ENCODE results near the gene MAGI3.
"Not testable (repeated sequence)": the region's sequence is repeated elsewhere in the genome, so short reads cannot be mapped to it uniquely, and the experiment has no call there.

The MAGI3 gene

DNA sequence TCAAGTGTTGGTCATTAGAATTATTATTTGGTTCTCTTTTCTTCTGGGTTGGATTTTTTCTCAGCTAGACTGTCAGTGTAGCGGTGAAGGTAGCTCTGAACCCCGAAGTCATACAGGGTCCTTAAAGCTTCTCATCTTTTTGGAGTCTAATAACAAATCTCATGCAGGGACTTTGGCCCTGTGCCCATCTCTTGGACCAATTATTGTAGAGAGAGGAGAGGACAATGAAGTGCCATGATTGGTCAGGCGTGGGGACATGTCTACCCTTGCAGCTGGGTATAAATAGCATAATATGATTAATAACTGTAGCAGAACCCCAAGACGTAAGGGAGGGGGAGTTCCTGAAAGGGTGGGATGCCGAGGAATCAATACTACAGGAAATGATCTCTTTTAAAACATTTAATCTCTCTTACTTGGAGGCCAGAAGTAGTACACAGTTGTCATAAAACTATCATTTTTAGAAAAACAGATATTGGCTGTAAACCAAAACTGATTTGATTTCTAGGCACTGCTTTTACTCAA is 8.8 kb downstream of the MAGI3 start:
- no peak for DNase-seq (ENCODE audit: low read depth)

DNA sequence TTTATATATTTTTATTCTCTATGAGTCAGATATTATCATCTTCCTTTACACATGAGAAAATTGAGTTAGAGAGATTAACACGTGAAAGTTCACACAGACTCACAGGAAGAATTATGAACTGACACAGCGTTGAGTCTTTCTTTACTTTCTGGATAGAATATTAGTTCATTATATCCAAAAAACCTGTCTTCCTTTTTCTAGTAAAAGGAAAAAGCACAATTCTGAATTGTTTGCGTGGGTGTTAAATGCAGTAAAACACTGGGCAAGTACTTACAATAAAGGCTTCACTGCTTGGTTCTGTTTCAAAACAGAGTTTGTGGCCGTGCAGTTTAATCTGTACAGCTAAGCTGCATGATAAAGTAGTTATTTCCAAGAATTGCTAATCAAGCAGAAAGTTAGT is 10.8 kb downstream of the MAGI3 start:
- no peak for DNase-seq (ENCODE audit: low read depth)

DNA sequence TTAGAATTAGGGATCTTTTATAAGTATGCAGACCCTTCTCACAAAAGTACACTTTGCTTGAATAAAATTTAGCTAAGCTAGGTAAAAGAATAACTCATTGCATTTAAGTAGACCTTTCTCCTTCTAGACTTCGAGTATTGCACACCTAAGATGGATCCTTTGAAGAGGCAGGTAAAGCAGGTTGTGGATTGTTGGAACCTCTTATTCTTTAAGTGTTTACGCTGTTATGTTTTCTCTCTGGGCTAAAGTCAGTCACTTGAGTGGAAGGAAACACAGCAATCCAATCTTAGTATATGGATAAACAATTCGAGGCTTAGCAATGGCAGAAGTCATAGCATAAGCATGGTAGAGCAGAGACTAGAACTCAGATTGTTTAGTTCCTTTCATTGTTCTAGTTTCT is 11.4 kb downstream of the MAGI3 start:
- no peak for DNase-seq (ENCODE audit: low read depth)

DNA sequence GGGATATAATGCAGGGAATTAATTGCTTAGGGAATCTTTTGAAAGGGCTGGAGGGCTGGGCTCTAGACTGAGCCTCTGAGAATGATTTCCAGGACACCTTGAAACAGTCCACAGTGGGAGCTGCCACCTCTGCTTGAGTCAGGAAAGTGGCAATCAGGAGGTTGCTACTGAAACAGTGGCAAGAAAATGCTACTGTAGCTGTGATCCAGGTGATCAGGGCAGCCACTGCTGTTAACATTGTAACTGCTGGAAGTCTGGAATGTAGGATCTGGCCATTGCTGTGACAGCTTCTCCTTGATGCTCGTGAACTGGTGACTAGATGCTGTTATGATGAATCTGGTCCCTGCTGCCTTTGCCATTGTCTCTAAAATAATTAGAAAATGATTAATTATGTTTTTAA is 12.8 kb downstream of the MAGI3 start:
- no peak for DNase-seq (ENCODE audit: low read depth)

DNA sequence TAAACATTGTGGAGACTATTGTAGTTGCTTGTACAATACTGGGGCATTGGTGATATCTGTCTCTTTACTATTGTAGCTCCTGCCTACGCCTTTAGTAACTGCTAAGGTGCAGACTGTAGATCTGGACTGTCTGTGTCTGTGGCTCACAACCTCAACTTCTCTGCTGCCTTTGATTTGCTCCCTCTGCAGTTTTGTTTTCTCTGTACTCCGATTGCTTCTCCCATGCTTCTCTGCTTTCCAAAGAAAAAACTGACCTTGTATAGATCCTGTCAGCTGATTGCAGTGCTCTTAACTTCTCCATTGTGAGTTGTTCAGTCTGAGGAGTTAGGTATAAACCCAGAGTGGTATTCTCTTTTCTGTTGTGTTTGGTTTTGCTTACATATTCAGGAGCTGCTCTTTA is 15.3 kb downstream of the MAGI3 start:
- no peak for DNase-seq (ENCODE audit: low read depth)

DNA sequence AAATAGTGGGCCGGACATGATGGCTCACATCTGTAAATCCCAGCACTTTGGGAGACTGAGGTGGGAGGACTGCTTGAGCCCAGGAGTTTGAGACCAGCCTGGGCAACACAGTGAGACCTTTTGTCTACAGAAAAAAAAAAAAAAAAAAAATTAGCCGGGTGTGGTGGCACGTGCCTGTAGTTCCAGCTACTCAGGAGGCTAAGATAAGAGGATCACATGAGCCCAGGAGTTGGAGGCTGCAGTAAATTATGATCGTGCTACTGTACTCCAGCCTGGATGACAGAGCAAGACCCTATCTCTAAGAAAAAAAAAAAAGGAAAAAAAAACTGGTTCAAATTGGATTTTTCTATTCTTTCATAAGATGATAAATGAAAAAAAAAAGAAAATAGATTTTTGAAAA is 15.8 kb downstream of the MAGI3 start:
- not testable (repeated sequence) for DNase-seq (ENCODE audit: low read depth)

DNA sequence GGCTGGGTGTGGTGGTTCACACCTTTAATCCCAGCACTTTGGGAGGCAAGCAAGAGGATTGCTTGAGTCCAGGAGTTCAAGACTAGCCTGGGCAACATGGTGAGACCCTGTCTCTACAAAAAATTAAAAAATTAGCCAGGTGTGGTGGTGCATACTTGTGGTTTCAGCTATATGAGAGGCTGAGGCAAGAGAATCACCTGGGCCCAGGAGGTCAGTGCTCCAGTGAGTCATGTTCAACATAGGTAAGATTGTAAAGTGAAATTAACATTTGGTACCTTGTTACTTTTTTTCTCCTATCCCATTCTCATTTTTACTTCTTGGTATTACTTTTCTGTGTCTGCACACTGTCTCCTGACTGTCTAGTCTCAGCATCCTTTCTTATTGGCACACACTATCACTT is 19.0 kb downstream of the MAGI3 start:
- DNase-seq (ENCODE audit: low read depth) = no peak

DNA sequence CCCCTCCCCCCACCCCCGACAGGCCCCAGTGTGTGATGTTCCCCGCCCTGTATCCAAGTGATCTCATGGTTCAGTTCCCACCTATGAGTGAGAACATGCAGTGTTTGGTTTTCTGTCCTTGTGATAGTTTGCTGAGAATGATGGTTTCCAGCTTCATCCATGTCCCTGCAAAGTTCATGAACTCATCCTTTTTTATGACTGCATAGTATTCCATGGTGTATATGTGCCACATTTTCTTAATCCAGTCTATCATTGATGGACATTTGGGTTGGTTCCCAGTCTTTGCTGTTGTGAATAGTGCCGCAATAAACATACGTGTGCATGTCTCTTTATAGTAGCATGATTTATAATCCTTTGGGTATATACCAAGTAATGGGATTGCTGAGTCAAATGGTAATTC is 21.7 kb downstream of the MAGI3 start:
- not testable (repeated sequence) for DNase-seq (ENCODE audit: low read depth)

DNA sequence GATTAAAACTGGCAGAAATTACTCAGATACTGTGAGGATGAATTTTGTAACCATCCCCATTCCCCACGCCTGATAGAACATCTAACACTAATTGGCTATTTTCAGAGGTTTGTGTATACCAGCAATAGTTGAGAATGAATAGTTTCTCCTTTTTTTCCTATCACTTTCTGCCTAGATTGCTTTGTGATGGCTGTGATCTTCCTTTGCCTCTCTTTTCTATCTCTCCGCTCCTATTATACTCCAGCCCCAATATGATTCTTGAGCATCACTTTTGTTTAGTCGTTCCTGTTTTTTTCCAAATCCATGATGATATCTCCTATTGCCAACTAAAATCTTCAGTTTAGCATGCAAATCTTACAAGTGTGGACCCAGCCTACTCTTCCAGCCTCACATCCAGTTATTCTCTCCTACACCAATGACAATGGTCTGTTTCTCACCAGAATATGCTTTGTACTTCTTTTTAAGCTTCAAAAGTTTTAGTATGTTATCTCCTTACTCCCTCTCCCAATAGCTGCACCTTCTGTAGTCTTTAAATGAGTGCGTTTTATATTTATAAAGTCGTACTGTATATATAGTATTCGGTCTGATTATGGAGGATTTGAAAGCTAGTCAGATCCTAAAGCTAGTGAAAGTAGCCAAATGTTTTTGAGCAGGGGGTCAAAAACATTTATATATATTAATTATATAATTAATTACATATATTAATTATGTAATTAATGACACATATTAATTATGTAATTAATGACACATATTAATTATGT is 25.2 kb downstream of the MAGI3 start:
- DNase-seq (ENCODE audit: low read depth) = no peak

DNA sequence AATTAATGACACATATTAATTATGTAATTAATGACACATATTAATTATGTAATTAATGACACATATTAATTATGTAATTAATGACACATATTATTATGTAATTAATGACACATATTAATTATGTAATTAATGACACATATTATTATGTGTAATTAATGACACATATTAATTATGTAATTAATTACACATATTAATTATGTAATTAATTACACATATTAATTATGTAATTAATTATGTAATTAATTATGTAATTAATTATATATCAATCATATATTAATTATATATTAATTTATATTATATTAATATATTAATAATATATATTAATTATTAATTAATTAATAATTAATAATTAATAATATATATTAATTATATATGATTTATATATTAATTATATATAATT is 25.8 kb downstream of the MAGI3 start:
- not testable (repeated sequence) for DNase-seq (ENCODE audit: low read depth)

DNA sequence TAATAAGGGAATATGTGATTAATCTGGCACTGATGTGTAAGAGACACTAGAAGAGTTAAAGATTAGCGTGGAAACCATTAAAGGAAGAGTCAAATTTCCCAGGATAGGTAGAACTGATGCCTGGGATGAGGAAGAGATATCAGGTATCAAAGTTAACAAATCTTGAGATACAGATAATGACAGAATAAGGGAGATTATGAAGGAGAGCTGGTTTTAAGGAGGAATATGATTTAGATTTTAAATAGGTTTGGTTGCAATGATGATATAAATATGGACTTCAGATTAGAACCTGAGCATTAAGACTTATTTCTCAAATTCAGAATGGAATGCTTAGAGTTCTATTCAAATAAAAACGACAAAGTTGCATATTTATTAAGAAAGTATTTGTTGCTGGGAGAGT is 26.2 kb downstream of the MAGI3 start:
- DNase-seq (ENCODE audit: low read depth) = no peak

DNA sequence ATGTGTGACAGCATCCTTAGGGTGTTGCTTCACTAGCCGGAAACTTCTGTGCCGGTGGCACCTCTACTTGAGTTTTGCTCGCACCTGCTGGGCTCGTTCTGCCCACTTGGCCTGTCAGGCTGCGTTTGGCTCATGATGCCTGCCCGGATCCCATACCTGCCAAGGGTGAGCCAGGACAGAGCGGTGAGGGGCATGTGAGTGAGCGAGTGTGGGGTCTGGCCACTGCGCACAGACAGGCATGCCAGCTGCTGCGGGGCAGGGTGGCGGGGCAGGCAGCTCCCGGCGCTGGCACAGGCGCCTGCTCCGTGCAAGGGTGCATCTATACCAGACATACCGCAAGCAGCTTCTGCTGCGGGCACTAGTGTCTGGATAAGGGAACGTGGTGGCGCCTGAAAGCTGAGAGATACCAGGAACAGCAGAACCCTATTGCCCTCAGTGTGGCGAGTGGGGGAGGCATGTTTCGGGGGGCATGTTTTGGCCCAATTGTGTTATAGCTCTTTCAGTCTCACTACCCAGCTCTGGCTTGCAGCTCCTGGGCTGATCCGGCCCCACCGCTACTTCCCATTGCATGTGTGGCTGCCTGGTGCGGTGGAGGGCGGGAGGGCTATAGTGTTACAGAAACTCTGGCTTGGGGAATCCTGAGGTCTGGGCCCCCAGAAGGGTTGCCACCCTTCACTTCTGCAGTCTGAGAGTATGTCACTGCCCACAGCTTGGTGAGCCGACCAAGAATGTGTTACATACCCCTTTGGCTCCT is 32.2 kb downstream of the MAGI3 start:
- DNase-seq (ENCODE audit: low read depth) = no peak

DNA sequence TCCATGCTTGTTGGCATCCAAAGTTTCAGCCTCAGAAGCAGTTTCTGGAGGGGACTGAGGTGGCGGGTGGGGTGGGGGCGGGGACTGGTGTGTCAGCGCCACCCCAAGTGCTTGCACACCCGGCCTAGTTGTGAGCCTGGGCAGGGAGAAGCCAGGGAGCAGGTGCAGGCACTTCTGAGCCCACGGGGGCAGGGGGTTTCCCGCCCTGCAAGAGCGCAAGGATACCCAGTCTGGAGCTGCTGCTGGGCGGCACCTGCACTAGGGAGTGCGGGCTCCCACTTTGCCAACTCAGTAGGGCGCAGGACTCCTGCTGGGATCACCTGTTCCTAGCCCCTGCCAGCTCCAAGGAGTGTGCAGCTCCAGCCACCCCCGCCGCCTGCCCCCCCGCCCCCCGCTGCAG is 33.5 kb downstream of the MAGI3 start:
- DNase-seq (ENCODE audit: low read depth) = no peak

DNA sequence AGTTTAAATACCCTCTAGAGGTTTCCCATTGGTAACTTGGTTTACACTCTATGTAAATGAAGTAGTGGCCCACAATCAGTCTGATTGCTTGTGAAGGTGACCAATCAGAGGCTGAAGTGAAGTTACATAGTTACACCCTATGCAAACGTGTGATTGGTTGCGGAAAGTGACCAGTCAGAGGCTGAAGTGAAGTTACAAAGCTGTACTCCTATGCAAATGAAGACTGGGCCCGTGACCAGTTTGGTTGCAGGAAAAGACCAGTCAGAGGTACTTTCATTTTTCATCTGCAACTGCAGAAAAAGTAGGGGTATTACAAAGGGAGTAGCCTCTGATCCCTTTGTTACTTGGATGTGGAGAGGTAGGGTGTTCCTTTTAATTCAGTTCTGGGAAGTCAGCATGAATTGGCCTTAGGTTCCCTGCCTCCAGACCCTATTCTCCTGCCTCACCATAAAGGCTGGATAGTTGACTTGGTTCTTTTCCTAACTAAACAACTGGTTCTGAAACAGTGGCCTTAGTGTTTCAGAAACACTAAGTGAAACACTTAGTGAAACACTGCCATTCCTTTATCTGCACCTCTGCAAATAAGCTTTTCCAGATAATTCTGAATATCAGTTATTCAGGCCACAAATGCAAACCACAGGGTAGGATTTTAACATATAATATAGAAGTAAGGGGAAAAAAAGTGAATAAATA is 39.3 kb downstream of the MAGI3 start:
- DNase-seq (ENCODE audit: low read depth) = no peak

DNA sequence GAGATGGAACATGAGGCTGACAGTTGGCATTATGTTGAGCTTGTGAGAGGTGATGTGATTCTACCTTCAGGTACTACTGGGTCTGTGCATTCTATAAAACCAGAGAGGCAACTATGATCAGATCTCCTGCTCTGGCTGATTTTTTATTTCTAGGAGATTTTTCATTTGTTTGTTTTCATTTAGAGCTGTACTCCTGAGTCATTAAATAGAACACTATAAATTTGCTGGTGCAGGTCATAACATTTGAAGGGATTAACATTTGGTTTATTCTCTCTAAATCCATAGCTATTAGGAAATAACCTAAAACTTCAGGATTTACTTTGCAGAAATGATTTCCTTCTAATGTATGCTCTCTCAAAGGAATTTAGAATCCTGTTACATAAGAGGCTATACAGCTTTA is 42.9 kb downstream of the MAGI3 start:
- no peak for DNase-seq (ENCODE audit: low read depth)

DNA sequence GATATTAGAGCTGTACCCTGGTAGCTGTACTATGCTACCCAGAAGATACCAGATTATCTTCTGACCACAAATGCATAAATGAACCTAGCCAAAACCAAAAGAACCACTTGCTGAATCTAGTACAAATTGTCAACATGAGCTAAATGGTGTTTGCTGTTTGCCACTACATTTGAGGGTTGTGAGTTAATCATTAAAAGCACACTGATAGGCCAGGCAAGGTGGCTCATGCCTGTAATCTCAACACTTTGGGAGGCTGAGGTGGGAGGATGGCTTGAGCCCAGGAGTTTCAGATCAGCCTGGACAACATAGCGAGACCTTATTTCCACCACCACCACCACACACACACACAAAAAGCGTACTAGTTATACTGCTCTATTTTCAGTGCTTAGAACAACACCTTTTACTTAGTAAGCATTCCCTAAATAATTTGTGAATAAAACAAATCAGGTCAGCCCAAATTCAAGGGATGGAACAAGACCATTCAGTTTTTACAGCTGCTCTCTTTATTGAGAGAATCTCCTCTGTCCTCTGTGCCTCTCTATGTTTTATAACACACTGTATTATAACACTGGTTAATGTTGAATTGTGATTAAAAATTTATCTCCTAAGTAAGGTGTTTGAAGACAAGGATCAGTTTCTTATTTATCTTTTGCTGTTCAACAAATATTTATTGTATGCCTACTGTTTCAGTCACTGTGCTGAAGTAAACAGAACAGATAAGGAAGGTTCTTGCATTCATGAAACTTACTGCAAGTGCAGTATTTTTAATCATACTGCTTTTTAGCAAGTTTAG is 44.0 kb downstream of the MAGI3 start:
- no peak for DNase-seq (ENCODE audit: low read depth)

DNA sequence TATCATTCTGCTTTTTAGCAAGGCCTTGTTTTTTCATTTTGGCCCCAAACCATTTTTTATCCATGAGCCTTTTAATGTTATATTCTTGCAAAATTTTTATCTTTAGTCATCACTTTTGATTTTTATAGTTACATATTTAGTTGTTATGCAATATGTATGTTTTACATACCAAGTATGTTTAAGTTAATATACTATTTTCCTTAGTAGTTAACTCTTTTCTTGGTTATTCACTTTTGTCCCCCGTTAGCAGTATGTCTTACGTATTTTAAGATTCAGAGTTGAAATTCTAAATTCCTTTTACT is 44.5 kb downstream of the MAGI3 start:
- DNase-seq (ENCODE audit: low read depth) = no peak

DNA sequence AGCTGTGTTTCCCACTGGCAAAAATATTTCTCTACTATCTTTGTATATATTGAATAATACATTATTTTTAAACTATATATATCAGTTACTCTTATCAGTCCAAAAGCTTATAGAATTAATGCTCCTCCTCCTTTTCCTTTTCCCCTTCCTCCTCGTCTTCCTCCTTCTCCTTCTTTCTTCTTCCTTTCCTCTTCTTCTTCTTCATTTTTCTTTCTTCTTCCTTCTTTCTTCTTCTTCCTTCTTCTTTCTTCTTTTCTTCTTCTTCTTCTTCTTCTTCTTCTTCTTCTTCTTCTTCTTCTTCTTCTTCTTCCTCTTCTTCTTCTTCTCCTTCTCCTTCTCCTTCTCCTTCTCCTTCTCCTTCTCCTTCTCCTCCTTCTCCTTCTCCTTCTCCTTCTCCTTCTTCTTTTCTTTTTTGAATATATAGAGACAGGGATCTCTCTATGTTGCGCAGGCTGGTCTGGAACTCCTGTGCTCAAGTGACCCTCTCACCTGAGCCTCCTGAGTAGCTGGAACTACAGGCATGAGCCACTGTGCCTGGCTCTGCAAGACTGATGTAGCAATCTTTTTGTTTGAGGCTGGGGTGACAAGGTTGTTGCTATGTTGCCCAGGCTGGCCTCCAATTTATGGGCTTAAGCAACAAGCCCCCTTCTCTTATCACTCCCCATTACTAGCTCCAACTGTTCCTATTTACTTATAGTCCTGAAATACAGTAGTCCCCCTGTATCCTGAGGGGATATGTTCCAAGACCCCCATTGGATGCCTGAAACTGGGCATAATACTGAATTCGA is 47.4 kb downstream of the MAGI3 start:
- DNase-seq (ENCODE audit: low read depth) = no peak

DNA sequence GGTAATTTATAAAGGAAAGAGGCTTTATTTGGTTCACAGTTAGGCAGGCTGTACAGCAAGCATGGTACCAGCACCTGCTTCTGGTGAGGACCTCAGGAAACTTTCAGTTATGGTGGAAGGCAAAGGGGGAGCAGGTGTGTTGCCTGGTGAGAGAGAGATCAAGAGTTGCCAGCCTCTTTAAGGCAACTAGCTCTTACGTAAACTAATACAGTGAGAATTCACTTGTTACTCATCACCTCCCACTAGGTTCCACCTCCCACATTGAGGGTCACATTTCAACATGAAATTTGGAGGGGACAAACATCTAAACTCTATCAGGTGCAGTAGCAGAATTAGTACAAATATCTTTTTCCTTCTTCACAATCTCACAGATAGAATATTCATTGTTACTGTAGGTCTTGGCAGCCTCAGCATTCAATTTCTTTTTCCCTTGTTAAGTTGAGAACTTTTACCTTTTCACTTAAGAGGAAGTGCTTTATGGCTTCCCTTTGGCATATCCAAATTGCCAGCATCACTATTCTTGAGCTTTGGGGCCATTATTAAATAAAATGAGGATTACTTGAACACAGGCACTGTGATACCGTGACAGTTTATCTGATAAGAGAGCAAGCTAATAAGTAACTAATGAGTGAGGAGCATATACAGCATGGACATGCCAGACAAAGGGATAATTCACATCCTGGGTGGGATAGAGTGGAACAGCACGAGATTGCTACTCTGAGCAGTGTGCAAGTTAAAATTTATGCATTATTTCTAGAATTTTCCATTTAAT is 48.4 kb downstream of the MAGI3 start:
- DNase-seq (ENCODE audit: low read depth) = no peak

DNA sequence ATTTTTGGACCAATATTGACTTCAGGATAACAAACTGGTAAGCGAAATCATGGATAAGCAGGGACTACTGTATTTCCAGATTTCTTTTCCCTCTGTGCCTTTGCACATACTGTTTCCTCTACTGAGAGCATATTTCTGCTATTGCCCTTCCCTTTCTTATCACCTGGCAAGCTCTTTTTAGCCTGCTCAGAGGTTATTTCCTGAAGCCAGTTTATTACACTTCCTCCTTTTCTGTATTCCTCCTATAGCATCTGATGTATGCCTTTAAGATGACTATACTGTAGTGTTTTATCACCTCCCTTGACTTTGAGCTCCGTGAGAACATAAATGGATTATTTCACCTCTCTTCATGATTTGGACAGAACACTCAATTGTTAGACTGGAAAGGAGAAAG is 49.0 kb downstream of the MAGI3 start:
- no peak for DNase-seq (ENCODE audit: low read depth)

DNA sequence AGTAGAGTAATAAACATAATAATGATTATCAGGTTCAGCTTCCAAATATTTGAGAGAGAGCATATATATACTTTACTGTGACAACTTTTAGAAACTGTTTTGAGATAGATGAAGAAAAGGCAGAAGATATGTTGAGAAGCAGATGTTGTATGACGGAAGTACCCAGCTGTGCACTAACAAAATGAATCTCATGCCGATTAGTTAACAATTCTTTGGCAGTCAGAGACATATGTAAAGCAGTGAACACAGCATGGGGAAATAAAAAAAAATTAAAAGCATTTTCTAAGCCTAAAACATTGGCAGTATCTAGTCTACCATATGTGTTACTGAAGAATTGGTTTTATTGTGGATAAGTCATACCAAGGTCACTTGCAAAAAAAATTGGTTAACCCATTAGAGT is 51.8 kb downstream of the MAGI3 start:
- DNase-seq (ENCODE audit: low read depth) = no peak

Data from HS-27A (cell line).